KMS-11 (cell line): ENCODE results near the gene TFE3.

ENCODE experiments used
- H2AFZ ChIP-seq: fragments of 200-600 bp; sonication (generic); 2 replicates; pipeline ENCODE4 v1.6.1; 2016; ENCODE audit warnings: antibody characterized with exemption, mixed run types, low read depth
- H3K27ac ChIP-seq: fragments of 200-600 bp; sonication (generic); 2 replicates; pipeline ENCODE4 v1.6.1; 2016; ENCODE audit warnings: mild to moderate bottlenecking, mixed run types
- H3K27me3 ChIP-seq: fragments of 200-600 bp; sonication (generic); 2 replicates; pipeline ENCODE4 v1.6.1; 2017; ENCODE audit warnings: mild to moderate bottlenecking, low read depth, mixed run types, moderate library complexity; ENCODE audit not compliant: insufficient read depth
- H3K36me3 ChIP-seq: fragments of 200-600 bp; sonication (generic); 2 replicates; pipeline ENCODE4 v1.6.1; 2017; ENCODE audit warnings: mild to moderate bottlenecking, mixed run types; ENCODE audit not compliant: insufficient read depth
- H3K4me1 ChIP-seq: fragments of 200-600 bp; sonication (generic); 2 replicates; pipeline ENCODE4 v1.6.1; 2016; ENCODE audit warnings: mild to moderate bottlenecking, low read depth, mixed run types; ENCODE audit not compliant: poor library complexity, severe bottlenecking
- H3K4me2 ChIP-seq: fragments of 200-600 bp; sonication (generic); 2 replicates; pipeline ENCODE4 v1.7.0; 2016; ENCODE audit warnings: mild to moderate bottlenecking, mixed run types
- H3K4me3 ChIP-seq: fragments of 200-600 bp; sonication (generic); IDR thresholded peaks from 2 replicates; pipeline ENCODE4 v1.6.1; 2017; ENCODE audit warnings: low read depth, low read length, mixed read lengths; ENCODE audit not compliant: insufficient read depth
- H3K79me2 ChIP-seq: fragments of 200-600 bp; sonication (generic); 2 replicates; pipeline ENCODE4 v1.6.1; 2016; ENCODE audit warnings: low read depth, mixed run types; ENCODE audit not compliant: insufficient read depth
- H3K9ac ChIP-seq: fragments of 200-600 bp; sonication (generic); 2 replicates; pipeline ENCODE4 v1.6.1; 2016; ENCODE audit warnings: mild to moderate bottlenecking, mixed run types
- H4K20me1 ChIP-seq: fragments of 200-600 bp; sonication (generic); 2 replicates; pipeline ENCODE4 v1.6.1; 2016; ENCODE audit warnings: mild to moderate bottlenecking, mixed run types; ENCODE audit not compliant: insufficient read depth
- TF ChIP-seq, protein P1 (sequence below): fragments of 200-600 bp; sonication (generic); conservative IDR thresholded peaks from 2 replicates; pipeline ENCODE4 v1.6.1; 2017; ENCODE audit warnings: low read depth, mild to moderate bottlenecking, antibody characterized with exemption, low read length, moderate library complexity, mixed read lengths

TFE3 gene

DNA sequence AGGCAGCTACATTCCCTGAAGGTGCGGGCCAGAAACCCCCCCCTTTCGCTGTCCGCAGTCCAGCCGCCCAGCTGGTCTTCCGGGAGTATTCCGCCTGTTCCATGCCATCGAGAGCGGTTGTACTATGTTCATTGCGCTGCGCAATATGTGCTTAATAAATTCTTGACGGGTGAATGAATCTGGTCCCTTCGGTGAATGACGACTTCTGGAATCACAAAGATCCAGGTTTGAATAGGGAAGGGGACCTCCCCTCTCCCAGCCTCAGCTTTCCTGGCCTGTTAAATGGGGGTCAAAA, 777 bp upstream of the TFE3 start:
- TF ChIP-seq, protein P1, sequence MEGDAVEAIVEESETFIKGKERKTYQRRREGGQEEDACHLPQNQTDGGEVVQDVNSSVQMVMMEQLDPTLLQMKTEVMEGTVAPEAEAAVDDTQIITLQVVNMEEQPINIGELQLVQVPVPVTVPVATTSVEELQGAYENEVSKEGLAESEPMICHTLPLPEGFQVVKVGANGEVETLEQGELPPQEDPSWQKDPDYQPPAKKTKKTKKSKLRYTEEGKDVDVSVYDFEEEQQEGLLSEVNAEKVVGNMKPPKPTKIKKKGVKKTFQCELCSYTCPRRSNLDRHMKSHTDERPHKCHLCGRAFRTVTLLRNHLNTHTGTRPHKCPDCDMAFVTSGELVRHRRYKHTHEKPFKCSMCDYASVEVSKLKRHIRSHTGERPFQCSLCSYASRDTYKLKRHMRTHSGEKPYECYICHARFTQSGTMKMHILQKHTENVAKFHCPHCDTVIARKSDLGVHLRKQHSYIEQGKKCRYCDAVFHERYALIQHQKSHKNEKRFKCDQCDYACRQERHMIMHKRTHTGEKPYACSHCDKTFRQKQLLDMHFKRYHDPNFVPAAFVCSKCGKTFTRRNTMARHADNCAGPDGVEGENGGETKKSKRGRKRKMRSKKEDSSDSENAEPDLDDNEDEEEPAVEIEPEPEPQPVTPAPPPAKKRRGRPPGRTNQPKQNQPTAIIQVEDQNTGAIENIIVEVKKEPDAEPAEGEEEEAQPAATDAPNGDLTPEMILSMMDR = no peak; the same call in 1 of the 2 replicates
- Histone ChIP-seq H3K4me3 (no peak overlapping the region), H3K79me2 (peaks cover 26% of the 10 kb centered on the region), H3K4me1 (peaks cover 22% of the 10 kb centered on the region), H3K4me2 (peak overlapping the region; percentile 71), H3K36me3 (no peaks in the 10 kb centered on the region), H3K9ac (no peak overlapping the region; the same call in 1 of the 2 replicates), H2AFZ (peak overlapping the region; percentile 78), H3K27ac (no peak overlapping the region), H4K20me1 (no peaks in the 10 kb centered on the region), H3K27me3 (no peaks in the 10 kb centered on the region)

DNA sequence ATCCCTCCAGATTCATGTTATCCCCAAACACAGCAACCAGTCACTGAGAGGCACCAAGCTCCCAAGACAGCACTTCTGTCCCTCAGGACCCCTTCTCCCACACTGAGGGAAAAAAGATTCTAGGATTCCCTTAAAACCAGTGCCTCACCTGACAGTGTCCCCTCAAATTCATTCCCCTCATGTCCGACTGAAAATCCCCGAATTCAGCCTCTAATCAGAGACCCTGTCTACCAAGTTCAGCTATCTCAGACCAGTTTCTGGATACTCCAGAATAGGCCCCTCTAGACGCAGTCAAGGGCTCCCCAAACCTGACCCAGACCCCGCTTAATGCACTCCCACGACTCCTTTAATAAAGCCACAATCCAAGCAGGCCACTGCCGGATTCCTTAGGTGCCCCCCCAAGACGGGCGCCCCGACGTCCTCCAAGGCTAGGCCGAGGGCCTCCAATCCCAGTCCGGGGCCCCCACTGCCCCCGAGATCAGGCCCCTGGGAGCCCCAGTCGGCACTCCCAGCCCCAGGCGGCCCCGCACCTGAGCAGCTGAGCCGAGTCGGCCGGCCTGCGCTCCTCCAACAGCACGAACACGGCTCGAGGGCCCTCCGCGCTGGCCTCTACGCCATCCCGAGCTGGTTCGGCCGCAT, 457 bp downstream of the TFE3 start:
- Histone ChIP-seq H3K79me2 (peaks cover 26% of the 10 kb centered on the region), H4K20me1 (no peaks in the 10 kb centered on the region), H3K4me1 (peaks cover 26% of the 10 kb centered on the region), H3K27me3 (no peaks in the 10 kb centered on the region), H3K4me2 (peak overlapping the region; percentile 56), H3K36me3 (no peaks in the 10 kb centered on the region), H2AFZ (peak overlapping the region; percentile 36), H3K4me3 (no peak overlapping the region), H3K27ac (peak overlapping the region; percentile 68), H3K9ac (peak overlapping the region; percentile 74)
- TF ChIP-seq, protein P1 = no peak

DNA sequence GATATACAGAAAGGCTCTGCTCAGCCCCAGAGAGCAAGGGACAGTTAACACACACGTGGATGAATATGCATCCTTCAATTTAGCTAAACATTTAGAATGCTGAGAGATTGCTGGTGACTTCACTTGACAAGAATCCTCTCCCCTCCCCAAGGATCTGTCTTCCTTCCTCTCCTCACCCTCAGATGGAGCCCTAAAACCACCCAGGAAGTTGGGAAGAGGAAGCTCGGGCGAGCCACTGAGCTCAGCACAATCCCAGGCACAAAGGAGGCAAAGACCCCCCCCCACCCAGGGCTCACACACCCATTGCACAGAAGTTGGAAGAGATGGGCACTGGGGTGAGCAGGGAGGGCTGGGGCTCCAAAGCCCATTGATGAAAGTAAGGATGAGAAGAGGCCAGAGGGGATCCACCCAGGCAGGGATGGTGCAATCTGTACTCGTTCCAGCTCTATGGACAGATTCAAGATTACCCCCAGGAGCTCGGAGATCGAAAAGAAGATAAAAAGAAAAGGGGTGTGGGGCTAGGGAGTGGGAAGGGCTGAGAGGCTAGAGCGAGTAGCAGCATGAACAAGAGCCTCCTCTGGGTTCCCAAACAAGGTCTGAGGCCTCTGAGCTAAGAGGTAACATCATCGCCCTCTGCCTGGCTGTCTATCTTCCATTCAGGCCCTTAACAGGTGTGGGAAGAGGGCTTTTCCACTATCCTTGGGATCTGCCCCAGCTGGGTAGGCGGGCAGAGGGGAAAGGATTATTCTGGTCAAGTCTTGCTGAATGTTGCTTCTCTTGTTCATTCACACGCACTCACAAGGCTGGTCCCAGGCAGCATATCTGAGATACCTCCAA, 1.2 kb downstream of the TFE3 start:
- Histone ChIP-seq H3K27me3 (no peaks in the 10 kb centered on the region), H3K79me2 (peaks cover 26% of the 10 kb centered on the region), H3K9ac (peak overlapping the region; percentile 74; the same call in 1 of the 2 replicates), H3K4me3 (no peak overlapping the region), H2AFZ (peak overlapping the region; percentile 36; the same call in 1 of the 2 replicates), H3K4me1 (peaks cover 26% of the 10 kb centered on the region), H3K27ac (peak overlapping the region; percentile 68), H3K36me3 (no peaks in the 10 kb centered on the region), H3K4me2 (peak overlapping the region; percentile 56), H4K20me1 (no peaks in the 10 kb centered on the region)
- TF ChIP-seq, protein P1 = no peak

DNA sequence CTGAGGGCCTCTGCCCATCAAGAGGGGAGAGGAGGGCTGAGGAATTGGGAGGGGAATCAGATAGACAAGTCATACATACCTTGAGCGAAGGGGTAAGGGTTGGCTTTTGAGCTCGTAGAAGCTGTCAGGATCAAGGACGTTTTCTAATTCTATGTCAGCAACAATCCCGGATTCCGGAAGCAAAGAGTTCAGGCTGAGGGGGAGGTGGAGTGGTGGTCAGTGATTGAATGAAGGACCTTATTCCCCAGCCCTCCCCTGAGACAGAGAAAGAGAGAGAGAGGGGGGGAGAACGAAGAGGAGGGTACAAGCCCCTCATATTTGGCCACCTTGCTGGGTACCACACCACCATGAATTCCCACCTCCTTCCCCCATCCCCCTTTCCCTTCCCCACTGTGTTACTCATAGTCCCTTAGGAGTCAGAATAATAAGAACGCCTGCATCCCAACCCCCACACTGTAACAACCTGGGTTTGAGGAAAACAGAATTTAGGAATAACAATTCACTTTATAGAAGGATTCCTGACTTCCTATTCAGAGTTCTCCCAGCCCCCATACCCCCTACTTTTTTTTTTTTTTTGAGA, 2.7 kb downstream of the TFE3 start:
- H3K36me3 ChIP-seq = no peaks in the 10 kb centered on the region

More for the DNA sequence above, 2.7 kb downstream of the TFE3 start:
- Histone ChIP-seq H2AFZ (no peak overlapping the region), H4K20me1 (no peaks in the 10 kb centered on the region), H3K27ac (peak overlapping the region; percentile 67), H3K4me3 (no peak overlapping the region), H3K27me3 (no peaks in the 10 kb centered on the region), H3K4me2 (peak overlapping the region; percentile 53), H3K4me1 (peaks cover 26% of the 10 kb centered on the region), H3K79me2 (peaks cover 26% of the 10 kb centered on the region), H3K9ac (peak overlapping the region; percentile 32; the same call in 1 of the 2 replicates)
- TF ChIP-seq, protein P1 = no peak
